Right cardiac atrium (tissue), 5 donors: ENCODE measurements around the gene HOXB3. TPM values are rescaled to one million over a fixed set of nuclear protein-coding genes. Genes with fewer than 3 reads are reported as not detected.

Source experiments
- ATAC-seq, 2 donors: fragments of 200-7000 bp; cut with Tn5 transposase; one replicate each; pipeline versions ENCODE4 v1.8.0 to v1.9.1; 2020; ENCODE audit warnings: moderate library complexity in 2 of 2, mild to moderate bottlenecking in 1 of 2
- DNase-seq, 3 donors: peaks; one replicate each; pipeline ENCODE4 v3.0.0-alpha.2; 2020
- H3K27ac ChIP-seq: one replicate; pipeline ENCODE4 v1.5.1; 2013; ENCODE audit warnings: mild to moderate bottlenecking, low read length, control low read depth, moderate library complexity
- H3K27me3 ChIP-seq: one replicate; pipeline ENCODE4 v1.6.1; 2013; ENCODE audit not compliant: control insufficient read depth, insufficient read depth
- H3K4me1 ChIP-seq: one replicate; pipeline ENCODE4 v1.6.1; 2013; ENCODE audit warnings: low read length; ENCODE audit not compliant: control insufficient read depth, insufficient read depth
- H3K4me3 ChIP-seq: one replicate; pipeline ENCODE4 v1.5.1; 2013; ENCODE audit warnings: low read length, control low read depth
- H3K9me3 ChIP-seq: one replicate; pipeline ENCODE4 v1.6.1; 2013; ENCODE audit warnings: low read length; ENCODE audit not compliant: control insufficient read depth
- WGBS: extraction: QIAGEN DNeasy Blood & Tissue Kit; methylation state at CpG from one replicate; pipeline ENCODE4 v1.1.7; 2013; 5-methylcytosine and 5-hydroxymethylcytosine counted together
- intact Hi-C, 4 donors: fragments of 100-400 bp; cut with DNase I; formaldehyde crosslinking; loops; one replicate each; pipeline versions ENCODE4 v1.11.0 to v1.14.0; 2022 to 2023
- polyA plus RNA-seq: library from polyadenylated mRNA; stranded (reverse); fragments of 200-250 nt; gene quantifications from one replicate; pipeline ENCODE4 v1.2.3, GENCODE V29; 2013
- total RNA-seq, 4 donors: library from RNA; stranded (reverse); fragmentation: NEBNext Ultra II Directional; extraction: Animal tissue kit (Norgen Biotek cat#: 25700); gene quantifications; one replicate each; pipeline ENCODE4 v1.2.1, GENCODE V29; 2021
- donor health status: healthy with polysubstance abuse.
- donor health status: DM: no; HTN: yes; CAD: no.
- donor health status: DM: no; HTN: no; CAD: no.
- donor health status: DM: no; HTN: yes; CAD: no; lungs with severe emphysema.
- donor health status: DM: yes; HTN: yes; CAD: no.

Gene HOXB3
- total and polyA plus RNA-seq, 5 donors: 1.2 to 2.8 (median 2.3) TPM

DNA sequence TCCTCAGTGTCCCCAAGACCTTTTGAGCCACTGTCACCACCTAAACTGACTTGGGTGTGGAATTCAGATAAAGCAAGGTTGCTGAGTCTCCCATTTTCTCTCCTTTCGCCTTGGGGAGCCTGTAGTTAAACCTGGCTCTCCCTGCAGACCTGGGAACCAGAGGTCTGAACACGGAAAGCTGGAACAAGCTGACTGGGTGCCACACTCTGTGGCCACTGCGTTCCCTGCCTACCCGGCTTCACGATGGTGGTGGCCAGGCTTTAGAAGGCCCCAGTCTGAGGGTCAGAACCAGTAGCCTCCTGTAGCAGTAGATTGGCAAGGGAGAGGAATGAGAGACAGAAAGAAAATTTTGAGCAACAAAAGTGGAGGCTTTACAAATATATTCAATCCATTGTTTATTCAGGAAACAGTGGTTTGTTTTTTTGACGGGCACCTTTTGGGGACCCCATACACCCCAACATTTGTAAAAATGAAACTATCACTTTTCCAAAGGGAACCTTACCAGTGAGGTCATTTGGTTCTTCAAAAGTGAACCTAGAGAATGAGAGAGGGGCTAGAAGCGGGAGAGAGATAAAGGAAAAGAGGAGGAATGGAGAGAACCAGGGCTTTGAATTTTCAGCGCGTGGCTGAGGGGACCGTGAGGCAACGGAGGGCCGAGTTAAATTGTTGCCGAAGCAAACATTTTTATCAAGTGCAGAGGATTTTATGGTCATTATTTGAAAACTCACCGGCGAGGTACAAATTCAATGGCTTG is 26.9 kb upstream of the HOXB3 start:
- no peak for ATAC-seq
- no peaks in the 10 kb centered on the region for H3K27me3 ChIP-seq
- no peak for DNase-seq
- no peaks in the 10 kb centered on the region for H3K9me3 ChIP-seq
- intact Hi-C loops: loop anchor here in 3 of 4 donors (5.0 to 10.0 kb wide), 3 partner anchors 280 to 592 kb away; no protein-coding TSS in a partner anchor
- no peaks in the 10 kb centered on the region for H3K4me1 ChIP-seq
- WGBS: 17% methylated on average over 15 of the region's 15 CpGs
- no peak overlapping the region for H3K27ac ChIP-seq
- H3K4me3 ChIP-seq: no peak overlapping the region

DNA sequence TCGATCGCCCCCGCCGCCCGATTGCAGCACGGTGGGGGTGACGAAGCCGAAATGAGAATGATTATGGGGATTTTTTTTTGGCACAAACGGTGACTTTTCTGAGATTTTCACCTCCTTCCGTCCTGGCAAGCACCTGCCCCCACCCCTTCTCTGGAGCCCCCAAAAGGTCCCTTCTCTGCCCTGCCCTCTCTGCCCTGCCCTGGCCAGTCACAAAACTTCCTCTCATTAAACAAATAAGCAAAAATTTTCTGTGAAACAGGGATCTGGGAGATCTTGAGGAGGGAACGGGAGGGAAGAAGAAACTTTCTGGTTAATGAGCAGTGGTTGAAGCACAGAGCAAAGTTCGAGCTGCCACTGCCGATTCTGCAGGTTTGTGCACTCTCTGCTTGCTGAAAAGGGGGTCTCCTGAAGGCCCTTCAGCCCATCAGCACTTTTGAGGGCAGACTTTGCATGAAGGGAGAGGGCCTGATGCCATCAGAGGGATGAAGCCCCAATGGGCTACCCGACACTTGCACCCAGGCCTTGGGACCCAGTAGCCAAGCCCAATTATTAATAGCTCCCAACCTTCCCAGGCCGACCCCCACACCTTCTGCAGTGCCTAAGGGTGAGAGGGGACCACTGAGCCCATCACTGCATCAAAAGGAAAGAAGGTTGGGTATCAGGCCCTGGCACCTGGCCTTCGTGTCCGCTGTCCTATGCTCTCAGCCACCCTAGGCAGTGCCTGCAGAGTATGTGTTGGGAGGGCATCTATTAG is 26.1 kb upstream of the HOXB3 start:
- ATAC-seq: no peak
- intact Hi-C loops: loop anchor here in 3 of 4 donors (5.0 to 10.0 kb wide), 3 partner anchors 279 to 591 kb away; no protein-coding TSS in a partner anchor
- Histone ChIP-seq H3K27ac (no peak overlapping the region), H3K4me3 (no peak overlapping the region), H3K9me3 (no peaks in the 10 kb centered on the region), H3K4me1 (no peaks in the 10 kb centered on the region), H3K27me3 (no peaks in the 10 kb centered on the region)
- no peak for DNase-seq
- 18% methylated on average over 17 of the region's 17 CpGs for WGBS

DNA sequence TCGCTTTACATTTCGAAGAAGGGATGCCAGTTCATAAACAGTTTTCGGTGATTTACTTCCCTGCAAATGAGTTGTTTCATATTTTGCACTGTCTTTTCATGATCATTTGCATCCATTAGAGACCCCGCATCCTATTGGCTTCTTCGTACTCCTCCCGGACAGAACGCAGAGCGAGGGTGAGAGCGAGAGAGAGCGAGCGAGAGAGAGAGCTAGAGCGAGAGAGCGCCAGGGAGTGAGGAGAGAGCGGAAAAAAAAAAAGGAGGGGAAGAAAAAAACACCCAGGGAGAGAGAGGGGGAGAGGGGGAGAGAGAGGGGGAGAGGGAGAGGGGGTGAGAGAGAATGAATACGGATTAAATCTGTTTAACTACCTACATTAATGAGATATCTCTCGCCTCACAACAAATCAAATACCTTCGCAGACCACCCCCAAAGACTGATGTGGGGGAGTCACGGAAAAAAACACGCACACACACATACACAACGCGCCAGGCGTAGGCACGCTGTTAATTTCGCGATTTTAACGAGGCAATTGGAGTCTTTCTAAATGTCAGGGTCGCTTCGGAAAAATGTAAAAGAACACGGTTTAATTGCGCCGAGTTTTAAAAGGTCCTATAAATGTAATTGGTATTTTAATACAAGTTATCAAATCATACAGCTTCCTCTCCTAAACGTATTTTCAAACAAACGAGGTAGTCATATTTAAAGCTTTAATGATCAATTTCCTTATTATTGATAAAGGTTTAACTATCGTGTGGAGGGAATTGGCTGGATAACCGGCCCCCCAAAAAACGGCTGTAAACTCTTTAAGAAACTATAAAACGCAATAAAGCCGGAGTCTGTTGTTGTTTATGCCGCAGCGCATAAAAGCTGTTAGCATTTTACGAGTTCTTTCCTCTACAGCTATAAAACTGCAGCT is 25.3 kb upstream of the HOXB3 start, which contains the start of gene HOXB8:
Gene HOXB8 (minus strand): TSS at position 246 of the 916 bp plus-strand sequence. CDS start 588 bp downstream, outside the sequence.
- intact Hi-C loops: loop anchor here in 3 of 4 donors (5.0 to 10.0 kb wide), 3 partner anchors 278 to 591 kb away; no protein-coding TSS in a partner anchor
- H3K4me3 ChIP-seq: no peak within 1 kb of the TSS
- no peaks in the 10 kb centered on the region for H3K4me1 ChIP-seq
- no peak for DNase-seq
- H3K27me3 ChIP-seq: no peaks in the 10 kb centered on the region
- 10% methylated on average over 41 of the region's 41 CpGs for WGBS
- no peaks in the 10 kb centered on the region for H3K9me3 ChIP-seq
- H3K27ac ChIP-seq: no peak within 1 kb of the TSS
- ATAC-seq: no peak

DNA sequence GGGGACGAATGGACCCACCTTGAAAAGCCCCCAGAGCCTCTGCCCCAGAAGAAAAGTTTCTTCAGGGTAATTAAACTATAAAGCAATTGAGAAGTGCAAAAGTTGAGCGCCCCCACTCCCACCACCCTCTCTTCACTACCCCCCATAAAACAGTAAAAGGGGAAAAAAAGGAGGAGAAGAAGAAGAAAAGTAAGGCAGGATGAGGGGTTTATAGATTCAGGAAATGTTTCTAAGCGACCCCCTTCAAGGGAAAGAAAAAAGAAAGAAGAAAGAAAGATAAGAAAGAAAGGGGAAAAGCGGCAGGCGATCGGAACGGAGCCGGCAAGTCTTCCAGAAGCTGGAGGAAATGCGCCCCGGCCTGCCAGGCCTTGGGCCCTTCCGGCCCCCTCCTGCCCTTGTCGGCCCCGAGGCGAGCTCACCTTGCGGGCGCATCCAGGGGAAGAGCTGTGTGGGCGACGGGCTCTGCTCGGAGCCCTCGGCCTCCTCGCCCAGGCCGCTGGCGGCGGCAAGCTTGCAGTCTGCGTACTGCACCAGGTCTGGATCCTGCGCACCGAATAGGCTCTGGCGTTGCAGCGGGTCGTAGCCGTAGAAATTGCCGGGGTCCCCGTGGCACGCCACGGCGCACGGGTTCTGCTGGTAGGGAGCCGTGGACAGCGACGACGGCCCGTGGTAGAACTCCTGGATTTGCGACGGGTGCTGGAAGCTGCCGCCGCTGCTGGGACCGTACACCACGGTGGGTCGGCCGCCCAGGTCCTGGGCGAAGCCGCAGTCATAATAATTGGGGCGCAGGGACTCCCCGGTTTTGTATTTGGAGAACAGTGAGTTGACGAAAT is 24.0 kb upstream of the HOXB3 start:
- Histone ChIP-seq H3K4me3 (peak overlapping the region; percentile 3), H3K27ac (no peak overlapping the region), H3K4me1 (no peaks in the 10 kb centered on the region)

DNA sequence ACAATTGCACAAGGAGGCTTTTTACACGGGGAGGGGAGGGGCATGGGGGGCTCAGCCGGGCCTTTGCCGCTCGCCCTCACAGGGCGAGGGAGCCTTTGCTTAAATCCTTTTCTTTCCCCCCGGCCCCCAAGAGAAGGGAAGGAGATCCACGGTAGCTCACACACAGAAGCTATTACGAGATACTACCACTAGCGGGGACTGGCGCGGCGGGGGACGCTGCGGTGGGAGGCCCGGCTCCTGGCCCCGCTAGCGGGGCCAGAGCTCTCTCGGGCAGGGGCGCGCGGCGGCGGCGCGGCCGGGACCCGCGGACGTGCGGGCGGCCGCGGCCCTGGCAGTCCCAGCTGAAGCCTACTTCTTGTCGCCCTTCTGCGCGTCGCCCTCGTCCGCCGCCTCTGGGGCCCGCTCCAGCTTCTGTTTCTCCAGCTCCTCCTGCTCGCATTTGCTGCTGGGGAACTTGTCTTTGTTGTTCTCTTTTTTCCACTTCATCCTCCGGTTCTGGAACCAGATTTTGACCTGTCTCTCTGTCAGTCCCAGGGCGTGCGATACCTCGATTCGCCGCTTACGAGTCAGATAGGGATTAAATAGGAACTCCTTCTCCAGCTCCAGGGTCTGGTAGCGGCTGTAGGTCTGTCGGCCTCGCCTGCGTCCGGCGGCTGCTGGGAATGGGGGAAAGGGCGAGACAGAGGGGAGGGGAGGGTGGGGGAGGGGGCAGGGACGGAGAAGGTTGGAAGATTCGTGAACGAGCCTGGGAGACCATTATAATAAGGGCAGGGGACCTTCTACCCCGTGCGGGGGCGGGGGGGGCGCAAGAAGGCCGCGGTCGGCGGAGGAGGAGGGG is 23.0 kb upstream of the HOXB3 start:
- ATAC-seq: peak in 1 of 2 donors; percentile 38
- no peak for DNase-seq
- peak overlapping the region; percentile 47 for H3K4me3 ChIP-seq
- no peak overlapping the region for H3K27ac ChIP-seq
- no peaks in the 10 kb centered on the region for H3K27me3 ChIP-seq
- intact Hi-C loops: loop anchor here in 2 of 4 donors (10.0 kb wide), 2 partner anchors 308 to 588 kb away; no protein-coding TSS in a partner anchor
- no peaks in the 10 kb centered on the region for H3K4me1 ChIP-seq
- H3K9me3 ChIP-seq: no peaks in the 10 kb centered on the region
- WGBS: 2% methylated on average over 67 of the region's 67 CpGs

More for the DNA sequence above, 24.0 kb upstream of the HOXB3 start:
- Histone ChIP-seq H3K27me3 (no peaks in the 10 kb centered on the region), H3K9me3 (no peaks in the 10 kb centered on the region)
- DNase-seq: no peak
- no peak for ATAC-seq
- intact Hi-C loops: loop anchor here in 2 of 4 donors (10.0 kb wide), 2 partner anchors 309 to 589 kb away; no protein-coding TSS in a partner anchor
- 4% methylated on average over 55 of the region's 55 CpGs for WGBS

DNA sequence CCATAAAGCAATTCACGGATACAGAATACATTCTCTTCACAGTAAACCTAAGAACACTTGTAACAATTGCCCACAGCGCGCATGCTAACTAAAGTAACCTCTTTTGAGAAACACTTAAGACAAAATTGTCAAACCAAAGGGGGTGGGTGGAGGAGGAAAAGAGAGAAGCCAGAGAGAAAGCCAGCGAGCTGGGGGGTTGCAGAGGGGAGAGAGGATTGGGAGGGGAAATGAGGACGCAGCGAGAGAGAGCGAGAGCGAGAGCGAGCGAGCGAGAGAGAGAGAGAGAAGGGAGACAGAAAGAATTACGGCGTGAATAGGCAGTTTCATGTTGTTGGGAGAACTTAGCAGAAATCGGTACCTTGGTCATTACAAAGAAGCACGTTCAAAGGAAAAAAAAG is 22.4 kb upstream of the HOXB3 start:
- H3K4me3 ChIP-seq: peak overlapping the region; percentile 47
- DNase-seq: no peak
- H3K4me1 ChIP-seq: no peaks in the 10 kb centered on the region
- WGBS: 2% methylated on average over 15 of the region's 15 CpGs
- no peaks in the 10 kb centered on the region for H3K9me3 ChIP-seq
- no peak for ATAC-seq
- H3K27me3 ChIP-seq: no peaks in the 10 kb centered on the region
- no peak overlapping the region for H3K27ac ChIP-seq
- intact Hi-C loops: loop anchor here in 2 of 4 donors (10.0 kb wide), 2 partner anchors 308 to 588 kb away; no protein-coding TSS in a partner anchor

DNA sequence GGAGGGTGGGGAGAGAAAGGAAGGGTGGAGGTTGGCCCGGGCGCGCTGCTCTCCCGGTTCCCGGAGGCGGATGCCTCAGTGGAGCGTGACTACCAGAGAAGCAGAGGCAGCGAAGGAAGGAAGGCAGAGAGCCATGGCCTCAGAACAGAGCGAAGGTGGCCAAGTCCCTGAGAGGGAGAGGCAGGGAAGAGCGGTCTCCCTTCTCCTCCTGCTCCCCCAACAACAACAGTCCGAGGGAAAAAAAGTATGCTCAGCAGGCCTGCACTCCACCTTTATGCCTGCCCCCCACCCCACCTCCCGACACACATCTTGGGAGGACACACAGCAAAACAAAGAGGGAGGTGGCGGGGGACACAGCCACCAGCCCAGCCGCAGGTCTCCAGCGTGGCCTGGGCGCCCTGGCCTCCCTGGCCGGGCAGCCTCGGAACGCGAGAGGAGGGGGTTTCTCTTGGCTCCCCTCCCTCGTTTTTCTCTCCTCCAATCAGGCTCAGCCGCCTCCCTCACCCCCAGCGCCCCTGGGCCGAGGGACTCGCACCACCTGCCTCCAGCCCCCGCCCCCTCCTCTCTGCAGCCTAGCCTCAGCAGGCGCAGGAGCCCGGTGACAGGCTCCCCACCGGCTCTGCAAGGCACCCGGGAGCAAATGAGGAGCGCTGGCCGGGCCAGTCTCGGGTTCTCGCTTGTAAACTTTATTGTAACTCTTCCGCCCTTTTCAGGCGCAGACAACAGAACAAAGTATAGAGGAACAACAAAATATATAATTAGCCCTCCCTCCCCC is 21.8 kb upstream of the HOXB3 start:
- WGBS: 4% methylated on average over 36 of the region's 36 CpGs

DNA sequence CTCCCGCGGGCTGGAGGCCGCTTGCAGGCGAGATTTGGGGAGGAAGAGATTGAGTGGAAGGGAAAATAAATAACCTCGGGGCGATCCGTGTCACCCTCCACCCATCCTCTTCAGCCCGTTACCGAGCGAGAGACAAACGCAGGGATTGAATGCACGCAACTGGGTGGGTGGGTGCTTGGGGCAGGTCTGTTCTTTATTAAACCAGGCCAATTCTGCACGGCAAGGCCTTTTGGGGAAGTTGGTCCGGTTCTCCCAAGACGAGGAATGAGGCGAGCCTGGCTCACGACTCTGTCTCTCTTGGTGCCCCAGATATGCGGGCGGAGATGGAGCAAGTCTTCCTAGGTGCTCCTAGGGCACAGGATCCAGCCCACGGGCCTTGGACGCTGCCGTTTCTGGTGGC is 21.2 kb upstream of the HOXB3 start:
- DNase-seq (no peak), ATAC-seq (no peak)
- intact Hi-C loops: loop anchor here in 2 of 4 donors (10.0 kb wide), 2 partner anchors 306 to 586 kb away; no protein-coding TSS in a partner anchor
- no peaks in the 10 kb centered on the region for H3K4me1 ChIP-seq
- no peaks in the 10 kb centered on the region for H3K27me3 ChIP-seq
- H3K27ac ChIP-seq: no peak overlapping the region
- peak overlapping the region; percentile 16 for H3K4me3 ChIP-seq
- no peaks in the 10 kb centered on the region for H3K9me3 ChIP-seq
- 5% methylated on average over 22 of the region's 22 CpGs for WGBS

More for the DNA sequence above, 21.8 kb upstream of the HOXB3 start:
- intact Hi-C loops: loop anchor here in 2 of 4 donors (10.0 kb wide), 2 partner anchors 307 to 587 kb away; no protein-coding TSS in a partner anchor
- Histone ChIP-seq H3K4me3 (peak overlapping the region; percentile 16), H3K9me3 (no peaks in the 10 kb centered on the region), H3K27me3 (no peaks in the 10 kb centered on the region), H3K4me1 (no peaks in the 10 kb centered on the region), H3K27ac (no peak overlapping the region)
- DNase-seq (no peak), ATAC-seq (no peak)
